Neural cell (in vitro differentiated cells): ENCODE results near the gene PCDH9. TPM values are rescaled to one million over a fixed set of nuclear protein-coding genes. Genes with fewer than 3 reads are reported as not detected.

Experiments used
- H2AFZ ChIP-seq: fragments of 200-600, 300-800 bp; sonication (generic), shearing (Covaris generic); 2 replicates; pipeline ENCODE4 v1.6.0; 2014; ENCODE audit warnings: low read depth, mild to moderate bottlenecking, antibody characterized with exemption, low read length, moderate library complexity
- H3F3A ChIP-seq: fragments of 200-600 bp; shearing (Covaris generic); 2 replicates; pipeline ENCODE4 v1.6.1; 2016; ENCODE audit warnings: mild to moderate bottlenecking, moderate library complexity, mixed read lengths, antibody characterized with exemption, low read length; ENCODE audit not compliant: insufficient read depth, poor library complexity, severe bottlenecking
- H3K27ac ChIP-seq: fragments of 200-600, 300-800 bp; sonication (generic), shearing (Covaris generic); 2 replicates; pipeline ENCODE4 v1.5.1; 2014; ENCODE audit warnings: mild to moderate bottlenecking, low read length, moderate library complexity
- H3K27me3 ChIP-seq: fragments of 300-800, 200-600 bp; sonication (generic), shearing (Covaris generic); 2 replicates; pipeline ENCODE4 v1.6.0; 2014; ENCODE audit warnings: mild to moderate bottlenecking, low read depth, low read length, moderate library complexity; ENCODE audit not compliant: insufficient read depth
- H3K36me3 ChIP-seq: fragments of 300-800, 200-600 bp; sonication (generic), shearing (Covaris generic); 2 replicates; pipeline ENCODE4 v1.5.1; 2014; ENCODE audit warnings: mild to moderate bottlenecking, antibody characterized with exemption, low read length, moderate library complexity; ENCODE audit not compliant: insufficient read depth
- H3K4me2 ChIP-seq: fragments of 300-800, 200-600 bp; sonication (generic), shearing (Covaris generic); 2 replicates; pipeline ENCODE4 v1.6.0; 2014; ENCODE audit warnings: mild to moderate bottlenecking, low read length
- H3K4me3 ChIP-seq: fragments of 300-800, 200-600 bp; sonication (generic), shearing (Covaris generic); 2 replicates; pipeline ENCODE4 v1.5.1; 2014; ENCODE audit warnings: mild to moderate bottlenecking, low read length, moderate library complexity
- H3K79me2 ChIP-seq: fragments of 200-600 bp; shearing (Covaris generic); replicated peaks from 2 replicates; pipeline ENCODE4 v1.6.0; 2014; ENCODE audit warnings: mild to moderate bottlenecking, low read length, moderate library complexity; ENCODE audit not compliant: insufficient read depth
- H3K9ac ChIP-seq: fragments of 300-800, 200-600 bp; sonication (generic), shearing (Covaris generic); 2 replicates; pipeline ENCODE4 v1.6.1; 2016; ENCODE audit warnings: mild to moderate bottlenecking, low read length, mixed read lengths
- H3K9me2 ChIP-seq: fragments of 200-600 bp; shearing (Covaris generic); 2 replicates; pipeline ENCODE4 v1.6.1; 2016; ENCODE audit warnings: mild to moderate bottlenecking, low read length, mixed read lengths; ENCODE audit not compliant: insufficient read depth
- H3K9me3 ChIP-seq: fragments of 200-600, 300-800 bp; sonication (generic), shearing (Covaris generic); 2 replicates; pipeline ENCODE4 v1.6.1; 2016; ENCODE audit warnings: mild to moderate bottlenecking, mixed run types, low read length, moderate library complexity, mixed read lengths
- H4K20me1 ChIP-seq: fragments of 200-600 bp; shearing (Covaris generic); 2 replicates; pipeline ENCODE4 v1.6.1; 2016; ENCODE audit warnings: mild to moderate bottlenecking, mixed run types; ENCODE audit not compliant: insufficient read depth
- CTCF ChIP-seq: fragments of 450-650 bp; IDR thresholded peaks from 2 replicates; pipeline ENCODE4 v1.5.1; 2014; ENCODE audit warnings: antibody characterized with exemption, mild to moderate bottlenecking, moderate library complexity; ENCODE audit not compliant: poor library complexity, severe bottlenecking
- EP300 ChIP-seq: fragments of 450-650 bp; conservative IDR thresholded peaks from 2 replicates; pipeline ENCODE4 v1.6.1; 2014; ENCODE audit warnings: antibody characterized with exemption, mild to moderate bottlenecking, moderate library complexity; ENCODE audit not compliant: poor library complexity, severe bottlenecking
- EZH2 ChIP-seq: fragments of 200-600, 300-800 bp; shearing (Covaris generic), sonication (generic); IDR thresholded peaks from 2 replicates; pipeline ENCODE4 v1.6.1; 2014; ENCODE audit warnings: antibody characterized with exemption, low read length, borderline replicate concordance, mild to moderate bottlenecking; ENCODE audit not compliant: insufficient read depth, poor library complexity, severe bottlenecking
- MXI1 ChIP-seq: fragments of 450-650 bp; conservative IDR thresholded peaks from 2 replicates; pipeline ENCODE4 v1.6.1; 2014; ENCODE audit warnings: antibody characterized with exemption, mild to moderate bottlenecking; ENCODE audit not compliant: poor library complexity, severe bottlenecking
- POLR2AphosphoS5 ChIP-seq: IDR thresholded peaks from 2 replicates; pipeline ENCODE4 v1.6.1; 2012
- RAD21 ChIP-seq: fragments of 450-650 bp; conservative IDR thresholded peaks from 2 replicates; pipeline ENCODE4 v1.6.1; 2014; ENCODE audit warnings: antibody characterized with exemption, mild to moderate bottlenecking, moderate library complexity
- REST ChIP-seq: IDR thresholded peaks from 2 replicates; pipeline ENCODE4 v1.6.1; 2012; ENCODE audit warnings: borderline replicate concordance
- SMC3 ChIP-seq: fragments of 450-650 bp; conservative IDR thresholded peaks from 2 replicates; pipeline ENCODE4 v1.6.1; 2014; ENCODE audit warnings: antibody characterized with exemption, mild to moderate bottlenecking, moderate library complexity; ENCODE audit not compliant: poor library complexity
- TAF1 ChIP-seq: IDR thresholded peaks from 2 replicates; pipeline ENCODE4 v1.6.1; 2012; ENCODE audit warnings: low read depth
- polyA plus RNA-seq: library from polyadenylated mRNA; depleted of rRNA; stranded (reverse); fragments of >200 nt; gene quantifications from 2 replicates; pipeline ENCODE4 v1.2.3, GENCODE V29; 2014

The PCDH9 gene
- polyA plus RNA-seq, 1 donor from 2014 or later = 4.6 TPM

DNA sequence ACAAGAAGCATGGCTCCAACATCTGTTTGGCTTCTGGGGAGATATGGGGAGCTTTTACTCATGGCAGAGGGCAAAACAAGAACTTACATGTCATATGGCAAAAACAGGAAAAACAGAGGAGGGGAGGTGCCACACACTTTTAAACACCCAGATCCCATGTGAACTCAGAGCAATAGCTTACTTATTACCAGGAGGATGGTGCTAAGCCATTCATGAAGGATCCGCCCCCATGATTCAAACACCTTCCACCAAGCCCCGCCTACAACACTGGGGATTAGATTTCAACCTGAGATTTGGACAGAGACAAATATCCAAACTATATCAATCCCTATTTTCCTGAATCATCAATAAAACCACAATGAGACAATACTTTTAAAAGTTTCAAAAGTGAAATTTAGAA, 712.1 kb downstream of the PCDH9 start:
- H4K20me1 ChIP-seq = no peaks in the 10 kb centered on the region
- H3K4me2 ChIP-seq = no peak overlapping the region
- no peaks in the 10 kb centered on the region for H3F3A ChIP-seq
- no peak overlapping the region for H3K4me3 ChIP-seq
- H3K79me2 ChIP-seq = no peaks in the 10 kb centered on the region
- no peaks in the 10 kb centered on the region for H3K9me3 ChIP-seq
- H3K9me2 ChIP-seq = no peaks in the 10 kb centered on the region
- H3K9ac ChIP-seq = no peak overlapping the region
- H3K36me3 ChIP-seq = no peaks in the 10 kb centered on the region
- no peaks in the 10 kb centered on the region for H3K27me3 ChIP-seq
- H2AFZ ChIP-seq = no peak overlapping the region
- no peak overlapping the region for H3K27ac ChIP-seq
- TF ChIP-seq EP300 (no peak), SMC3 (no peak), MXI1 (no peak), TAF1 (no peak), POLR2AphosphoS5 (no peak), RAD21 (no peak), CTCF (no peak), REST (no peak), EZH2 (no peak)

- no peak overlapping the region for H3K4me2 ChIP-seq
- H3F3A ChIP-seq = no peaks in the 10 kb centered on the region
- no peaks in the 10 kb centered on the region for H3K79me2 ChIP-seq
- H3K9ac ChIP-seq = no peak overlapping the region
- no peak overlapping the region for H2AFZ ChIP-seq
- H3K9me2 ChIP-seq = no peaks in the 10 kb centered on the region
- no peak for TF ChIP-seq EZH2
- no peak for TF ChIP-seq REST
- TF ChIP-seq RAD21 = no peak
- TF ChIP-seq MXI1 = no peak
- TF ChIP-seq EP300 = no peak
- H3K36me3 ChIP-seq = no peaks in the 10 kb centered on the region
- no peaks in the 10 kb centered on the region for H4K20me1 ChIP-seq
- H3K27me3 ChIP-seq = no peaks in the 10 kb centered on the region
- H3K4me3 ChIP-seq = no peak overlapping the region
- no peaks in the 10 kb centered on the region for H3K9me3 ChIP-seq
- peak overlapping the region; percentile 14 for H3K27ac ChIP-seq
Measured at GRCh38 chr13:66513728-66514127, 716.4 kb downstream of the PCDH9 start.
